Nephron progenitor cell (in vitro differentiated cells): ENCODE results near the gene MCRIP1.

Experiments used
- DNase-seq: peaks from one replicate; pipeline ENCODE4 v3.0.0; 2021
- H3K27ac Mint-ChIP-seq: 2 replicates; pipeline ENCODE4 v1.8.0; 2021; ENCODE audit warnings: mild to moderate bottlenecking, moderate library complexity, mixed read lengths
- H3K27me3 Mint-ChIP-seq: 2 replicates; pipeline ENCODE4 v1.8.0; 2021; ENCODE audit warnings: mild to moderate bottlenecking, low read depth, mixed read lengths; ENCODE audit not compliant: poor library complexity
- H3K36me3 Mint-ChIP-seq: 2 replicates; pipeline ENCODE4 v1.8.0; 2021; ENCODE audit warnings: low read depth, mixed read lengths
- H3K4me1 Mint-ChIP-seq: 2 replicates; pipeline ENCODE4 v1.8.0; 2021; ENCODE audit warnings: mixed read lengths
- H3K4me3 Mint-ChIP-seq: 2 replicates; pipeline ENCODE4 v1.8.0; 2021; ENCODE audit warnings: mild to moderate bottlenecking, moderate library complexity, mixed read lengths
- H3K9me3 Mint-ChIP-seq: 2 replicates; pipeline ENCODE4 v1.8.0; 2021; ENCODE audit warnings: mild to moderate bottlenecking, moderate library complexity, mixed read lengths
- TF ChIP-seq, protein P1 (sequence below): fragments of 200-600 bp; sonication (generic); IDR thresholded peaks from 2 replicates; pipeline ENCODE4 v1.5.0; 2021; ENCODE audit warnings: antibody characterized with exemption

MCRIP1 gene

DNA sequence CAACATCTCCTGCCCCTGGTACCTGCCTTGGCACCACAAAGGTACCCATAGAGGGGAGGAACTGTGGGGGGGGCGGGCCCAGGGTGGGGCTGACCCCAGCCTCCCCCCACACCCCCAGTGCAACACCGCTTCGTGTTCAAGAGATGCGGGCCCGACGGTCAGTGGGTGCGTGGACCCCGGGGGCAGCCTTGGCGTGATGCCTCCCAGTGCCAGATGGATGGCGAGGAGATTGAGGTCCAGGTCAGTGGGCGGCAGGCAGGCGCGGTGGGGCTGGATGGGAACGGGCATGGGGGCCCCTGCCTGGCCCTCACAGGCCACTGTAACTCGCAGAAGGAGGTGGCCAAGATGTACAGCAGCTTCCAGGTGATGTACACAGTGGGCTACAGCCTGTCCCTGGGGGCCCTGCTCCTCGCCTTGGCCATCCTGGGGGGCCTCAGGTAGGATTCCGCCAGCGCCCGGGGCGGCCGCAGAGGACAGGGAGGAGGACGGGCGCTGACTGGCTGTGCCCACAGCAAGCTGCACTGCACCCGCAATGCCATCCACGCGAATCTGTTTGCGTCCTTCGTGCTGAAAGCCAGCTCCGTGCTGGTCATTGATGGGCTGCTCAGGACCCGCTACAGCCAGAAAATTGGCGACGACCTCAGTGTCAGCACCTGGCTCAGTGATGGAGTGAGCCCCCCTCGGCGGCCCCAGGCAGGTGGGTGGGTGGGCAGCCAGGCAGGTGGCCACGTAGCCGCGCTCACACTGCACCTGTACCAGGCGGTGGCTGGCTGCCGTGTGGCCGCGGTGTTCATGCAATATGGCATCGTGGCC is 22.0 kb downstream of the MCRIP1 start:
- Mint-ChIP-seq H3K4me1 (peaks cover 10% of the 10 kb centered on the region), H3K27ac (no peak overlapping the region), H3K9me3 (no peaks in the 10 kb centered on the region), H3K27me3 (peaks cover 33% of the 10 kb centered on the region), H3K36me3 (no peaks in the 10 kb centered on the region), H3K4me3 (no peak overlapping the region)
- TF ChIP-seq, protein P1, sequence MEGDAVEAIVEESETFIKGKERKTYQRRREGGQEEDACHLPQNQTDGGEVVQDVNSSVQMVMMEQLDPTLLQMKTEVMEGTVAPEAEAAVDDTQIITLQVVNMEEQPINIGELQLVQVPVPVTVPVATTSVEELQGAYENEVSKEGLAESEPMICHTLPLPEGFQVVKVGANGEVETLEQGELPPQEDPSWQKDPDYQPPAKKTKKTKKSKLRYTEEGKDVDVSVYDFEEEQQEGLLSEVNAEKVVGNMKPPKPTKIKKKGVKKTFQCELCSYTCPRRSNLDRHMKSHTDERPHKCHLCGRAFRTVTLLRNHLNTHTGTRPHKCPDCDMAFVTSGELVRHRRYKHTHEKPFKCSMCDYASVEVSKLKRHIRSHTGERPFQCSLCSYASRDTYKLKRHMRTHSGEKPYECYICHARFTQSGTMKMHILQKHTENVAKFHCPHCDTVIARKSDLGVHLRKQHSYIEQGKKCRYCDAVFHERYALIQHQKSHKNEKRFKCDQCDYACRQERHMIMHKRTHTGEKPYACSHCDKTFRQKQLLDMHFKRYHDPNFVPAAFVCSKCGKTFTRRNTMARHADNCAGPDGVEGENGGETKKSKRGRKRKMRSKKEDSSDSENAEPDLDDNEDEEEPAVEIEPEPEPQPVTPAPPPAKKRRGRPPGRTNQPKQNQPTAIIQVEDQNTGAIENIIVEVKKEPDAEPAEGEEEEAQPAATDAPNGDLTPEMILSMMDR = no peak
- no peak for DNase-seq

DNA sequence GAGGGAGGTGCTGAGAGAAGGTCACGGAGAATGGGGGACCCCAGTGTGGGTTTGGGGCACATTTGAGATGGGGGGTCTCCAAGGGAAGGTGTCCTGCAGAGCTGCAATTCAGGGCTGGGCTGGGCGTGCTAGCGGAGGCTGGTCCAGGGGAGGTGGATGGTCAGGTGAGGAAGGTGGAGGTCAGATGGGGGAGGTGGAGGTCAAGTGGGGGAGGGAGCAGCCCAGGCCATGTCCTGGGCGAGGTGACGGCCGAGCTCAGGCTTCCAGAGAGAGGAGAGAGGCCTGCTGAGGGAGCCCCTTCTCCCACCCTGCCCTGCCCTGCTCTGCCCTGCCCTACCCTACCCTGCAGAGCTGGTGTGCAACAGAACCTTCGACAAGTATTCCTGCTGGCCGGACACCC is 22.6 kb downstream of the MCRIP1 start:
- no peaks in the 10 kb centered on the region for H3K9me3 Mint-ChIP-seq
- TF ChIP-seq, protein P1 = no peak
- peaks cover 10% of the 10 kb centered on the region for H3K4me1 Mint-ChIP-seq
- peaks cover 39% of the 10 kb centered on the region for H3K27me3 Mint-ChIP-seq
- no peak overlapping the region for H3K4me3 Mint-ChIP-seq
- no peaks in the 10 kb centered on the region for H3K36me3 Mint-ChIP-seq
- H3K27ac Mint-ChIP-seq = no peak overlapping the region
- no peak for DNase-seq

DNA sequence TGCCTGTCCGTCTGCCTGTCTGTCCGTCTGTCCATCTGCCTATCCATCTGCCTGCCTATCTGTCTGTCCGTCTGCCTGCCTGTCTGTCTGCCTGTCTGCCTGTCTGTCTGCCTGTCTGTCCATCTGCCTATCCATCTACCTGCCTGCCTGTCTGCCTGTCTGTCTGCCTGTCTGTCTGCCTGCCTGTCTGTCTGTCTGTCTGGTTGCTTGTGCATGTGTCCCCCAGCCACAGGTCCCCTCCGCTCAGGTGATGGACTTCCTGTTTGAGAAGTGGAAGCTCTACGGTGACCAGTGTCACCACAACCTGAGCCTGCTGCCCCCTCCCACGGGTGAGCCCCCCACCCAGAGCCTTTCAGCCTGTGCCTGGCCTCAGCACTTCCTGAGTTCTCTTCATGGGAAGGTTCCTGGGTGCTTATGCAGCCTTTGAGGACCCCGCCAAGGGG is 23.5 kb downstream of the MCRIP1 start:
- DNase-seq = no peak
- TF ChIP-seq, protein P1 = no peak
- no peaks in the 10 kb centered on the region for H3K36me3 Mint-ChIP-seq
- H3K4me3 Mint-ChIP-seq = no peak overlapping the region
- no peaks in the 10 kb centered on the region for H3K9me3 Mint-ChIP-seq
- H3K27me3 Mint-ChIP-seq = peaks cover 46% of the 10 kb centered on the region
- H3K27ac Mint-ChIP-seq = no peak overlapping the region
- peaks cover 10% of the 10 kb centered on the region for H3K4me1 Mint-ChIP-seq

DNA sequence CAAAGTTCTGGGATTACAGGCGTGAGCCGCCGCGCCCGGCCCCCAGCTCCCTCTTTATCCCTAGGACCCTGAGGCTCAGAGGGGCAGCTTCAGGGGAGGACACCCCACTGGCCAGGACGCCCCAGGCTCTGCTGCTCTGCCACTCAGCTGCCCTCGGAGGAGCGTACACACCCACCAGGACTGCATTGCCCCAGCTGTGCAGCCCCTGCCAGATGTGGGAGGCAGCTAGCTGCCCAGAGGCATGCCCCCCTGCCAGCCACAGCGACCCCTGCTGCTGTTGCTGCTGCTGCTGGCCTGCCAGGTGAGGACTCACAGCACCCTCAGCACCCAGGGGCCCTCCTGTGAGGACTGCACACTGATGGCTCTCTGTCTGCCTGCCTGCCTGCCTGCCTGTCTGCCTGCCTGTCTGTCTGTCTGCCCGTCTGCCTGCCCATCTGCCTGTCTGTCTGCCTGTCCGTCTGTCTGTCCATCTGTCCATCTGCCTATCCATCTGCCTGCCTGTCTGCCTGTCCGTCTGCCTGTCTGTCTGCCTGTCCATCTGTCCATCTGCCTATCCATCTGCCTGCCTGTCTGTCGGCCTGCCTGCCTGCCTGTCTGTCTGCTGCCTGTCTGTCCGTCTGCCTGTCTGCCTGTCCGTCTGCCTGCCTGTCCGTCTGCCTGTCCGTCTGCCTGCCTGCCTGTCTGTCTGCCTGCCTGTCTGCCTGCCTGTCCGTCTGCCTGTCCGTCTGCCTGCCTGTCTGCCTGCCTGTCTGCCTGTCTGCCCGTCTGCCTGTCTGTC is 24.1 kb downstream of the MCRIP1 start:
- H3K9me3 Mint-ChIP-seq = no peaks in the 10 kb centered on the region
- TF ChIP-seq, protein P1 = no peak
- no peak overlapping the region for H3K4me3 Mint-ChIP-seq
- peaks cover 46% of the 10 kb centered on the region for H3K27me3 Mint-ChIP-seq
- peaks cover 10% of the 10 kb centered on the region for H3K4me1 Mint-ChIP-seq
- DNase-seq = no peak
- no peaks in the 10 kb centered on the region for H3K36me3 Mint-ChIP-seq
- H3K27ac Mint-ChIP-seq = no peak overlapping the region

DNA sequence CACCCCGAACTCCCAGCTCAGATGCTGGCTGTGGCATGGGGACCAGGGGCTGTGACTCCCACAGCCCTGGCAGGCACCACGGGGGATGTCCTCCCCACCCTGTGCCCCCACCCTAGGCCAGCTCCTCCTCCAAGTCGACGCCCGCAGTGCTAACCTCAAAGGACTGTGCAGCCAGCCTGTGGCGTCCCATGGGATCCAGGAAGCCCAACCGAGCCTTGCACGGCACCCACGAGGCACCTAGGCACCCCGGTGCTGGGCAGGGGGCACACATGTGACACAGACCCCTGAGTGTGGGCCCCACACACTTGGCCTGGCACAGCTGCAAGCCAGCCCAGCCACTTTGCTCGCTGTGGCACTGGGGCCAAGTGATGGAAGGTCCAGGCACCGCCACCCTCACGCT is 25.3 kb downstream of the MCRIP1 start:
- Mint-ChIP-seq H3K4me1 (peaks cover 14% of the 10 kb centered on the region), H3K36me3 (no peaks in the 10 kb centered on the region), H3K27me3 (peaks cover 55% of the 10 kb centered on the region), H3K27ac (no peak overlapping the region), H3K9me3 (no peaks in the 10 kb centered on the region), H3K4me3 (no peak overlapping the region)
- TF ChIP-seq, protein P1 = no peak
- DNase-seq = no peak
